Measurements from ENCODE around the gene IL17RD. TPM values are rescaled to one million over a fixed set of nuclear protein-coding genes. Genes with fewer than 3 reads are reported as not detected.

The IL17RD gene
- total and polyA plus RNA-seq, 9 of the 15 experiments (the other 6 are each of a cell fraction or from before 2014, with no cell fraction given): under 0.01 to 0.09 (median 0.04) TPM; not detected in 4

- TF ChIP-seq CLOCK (CRISPR knock-in tag; IDR thresholded peaks at IDR 0.05; ENCODE audit: borderline replicate concordance): no peak
- TF ChIP-seq CREB3 (tag; conservative IDR thresholded peaks at IDR 0.05; ENCODE audit: low read depth): no peak
- TF ChIP-seq FOXP4 (CRISPR knock-in tag; IDR thresholded peaks at IDR 0.05; ENCODE audit: borderline replicate concordance): no peak
- no peak for TF ChIP-seq TEAD1 (CRISPR knock-in tag; IDR thresholded peaks at IDR 0.05)
- TF ChIP-seq ILF3 (IDR thresholded peaks at IDR 0.05; ENCODE audit: borderline replicate concordance): no peak
- TF ChIP-seq ELF2 (CRISPR knock-in tag; IDR thresholded peaks at IDR 0.05): no peak
- TF ChIP-seq SMARCB1 (IDR thresholded peaks at IDR 0.05; ENCODE audit: insufficient read length, low read depth): no peak
- TF ChIP-seq SFPQ (IDR thresholded peaks at IDR 0.05; ENCODE audit: low read depth, low read length): no peak
- no peak for TF ChIP-seq DACH1 (IDR thresholded peaks at IDR 0.05; ENCODE audit: partially characterized antibody)
- TF ChIP-seq SIN3B (IDR thresholded peaks at IDR 0.05; ENCODE audit: low read depth): no peak
- no peak for TF ChIP-seq NFRKB (IDR thresholded peaks at IDR 0.05; ENCODE audit: low read depth)
- TF ChIP-seq RFX7 (CRISPR knock-in tag; IDR thresholded peaks at IDR 0.05): no peak
- no peak for TF ChIP-seq SOX6 (IDR thresholded peaks at IDR 0.05)
Observed at GRCh38 chr3:57192028-57192427, 26.9 kb upstream of the IL17RD start (continued).

Data from K562 (cell line).